ENCODE measurements around the gene USP20.
"Not testable (repeated sequence)": the region's sequence is repeated elsewhere in the genome, so short reads cannot be mapped to it uniquely, and the experiment has no call there.

The USP20 gene

DNA sequence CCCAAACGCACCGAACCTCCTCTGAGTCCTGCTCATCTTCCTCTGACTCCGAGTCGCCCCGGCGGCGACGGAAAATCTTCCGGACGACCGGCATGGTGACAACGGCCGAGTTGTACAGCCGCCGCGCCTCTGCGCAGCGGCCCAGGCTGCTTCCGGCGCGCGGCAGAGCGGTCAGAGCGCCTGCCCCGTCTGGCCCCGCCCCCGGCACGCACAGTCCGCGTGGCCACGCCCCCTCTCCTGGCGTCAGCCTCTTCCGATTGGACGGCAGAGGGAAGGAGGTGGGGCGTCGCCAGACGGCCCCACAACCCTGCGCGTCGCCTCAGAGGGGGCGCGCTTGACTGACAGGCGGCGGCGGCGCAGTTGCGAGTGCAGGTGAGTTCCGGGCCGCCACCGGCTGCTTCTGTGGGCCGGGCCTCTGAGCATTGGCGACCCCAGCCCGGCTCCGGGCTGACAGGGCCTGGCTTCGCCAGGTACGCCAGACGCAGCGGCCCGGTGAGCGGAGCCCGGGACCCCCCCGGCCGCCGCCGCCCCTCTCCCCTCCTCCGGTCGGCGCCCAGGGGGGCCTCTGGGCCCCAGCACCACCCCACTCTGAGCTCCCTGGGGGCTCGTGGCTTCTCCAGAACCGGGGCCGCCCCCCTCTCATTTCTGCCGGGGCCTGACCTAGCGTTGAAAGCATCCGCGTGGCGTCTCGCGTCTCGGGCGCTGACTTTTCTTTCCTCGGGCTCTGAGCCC is at the start of gene USP20, which contains the start of gene C9orf78:
TSS of gene USP20 (plus strand) at position 331 of the 732 bp plus-strand sequence. CDS start 17,098 bp downstream, outside the sequence.
TSS of gene C9orf78 (minus strand) at position 148 of the 732 bp plus-strand sequence. CDS start at position 94, 54 bp downstream.
- DNase-seq, result peak; percentile 93
- in situ Hi-C loops (cut with MboI; ENCODE audit: low pct_unique_long_range_greater_than_20kb, low sequenced_read_pairs), result no loop called here

DNA sequence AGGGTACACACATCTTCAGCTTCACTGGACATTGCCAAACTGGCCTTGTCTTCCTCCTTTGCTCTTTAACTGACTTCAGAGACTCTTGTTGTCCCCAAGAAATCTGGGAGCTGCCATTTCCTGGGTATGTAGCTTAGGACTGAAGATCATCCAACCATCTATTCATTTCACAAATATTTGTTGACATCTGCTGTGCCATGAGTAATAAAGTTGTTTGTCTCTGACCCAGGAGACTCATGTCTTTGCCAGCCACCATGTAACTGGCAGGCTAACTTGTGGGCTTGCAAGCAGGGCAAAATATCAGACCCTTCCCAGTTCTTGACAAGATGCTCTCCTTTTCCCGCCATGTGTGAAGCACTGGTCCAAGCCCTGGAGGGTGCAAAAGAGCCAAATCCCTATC is 49.4 kb upstream of the USP20 start:
- in situ Hi-C loops (cut with MboI; ENCODE audit: low pct_unique_long_range_greater_than_20kb, low sequenced_read_pairs), result loop anchor here (25.0 kb wide), 1 partner anchor 649 kb away; no protein-coding TSS in a partner anchor
- DNase-seq, result no peak

DNA sequence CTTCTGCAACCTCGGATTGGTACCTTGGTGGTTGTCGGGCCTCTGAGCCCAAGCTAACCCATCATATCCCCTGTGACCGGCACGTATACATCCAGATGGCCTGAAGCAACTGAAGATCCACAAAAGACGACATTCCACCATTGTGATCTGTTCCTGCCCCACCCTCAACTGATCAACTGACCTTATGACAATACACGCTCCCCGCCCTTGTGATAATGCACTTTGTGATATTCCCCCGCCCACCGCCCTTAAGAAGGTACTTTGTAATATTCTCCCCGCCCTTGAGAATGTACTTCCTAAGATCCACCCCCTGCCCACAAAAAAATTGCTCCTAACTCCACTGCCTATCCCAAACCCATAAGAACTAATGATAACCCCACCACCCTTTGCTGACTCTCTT is 48.8 kb upstream of the USP20 start:
- in situ Hi-C loops (cut with MboI; ENCODE audit: low pct_unique_long_range_greater_than_20kb, low sequenced_read_pairs), result loop anchor here (25.0 kb wide), 1 partner anchor 649 kb away; no protein-coding TSS in a partner anchor
- DNase-seq, result no peak

DNA sequence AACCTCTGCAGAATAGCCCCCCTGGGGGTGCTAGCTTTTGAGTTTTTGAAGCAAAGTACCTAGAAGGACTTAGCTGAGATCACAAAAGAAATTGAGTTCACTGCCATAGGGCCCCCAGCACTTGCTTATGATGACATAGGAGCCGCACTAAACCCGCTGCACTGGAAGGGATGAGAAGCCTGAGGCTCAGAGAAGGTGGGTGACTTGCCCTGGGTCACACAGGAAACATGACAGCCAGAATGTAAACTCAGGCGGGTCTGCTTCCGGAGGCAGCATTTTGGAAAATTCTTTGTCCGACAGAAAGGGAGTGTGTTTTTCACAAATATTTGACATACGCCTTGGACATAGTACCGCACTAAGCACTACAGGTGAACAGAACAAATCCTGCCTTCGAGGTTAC is 40.7 kb upstream of the USP20 start:
- in situ Hi-C loops (cut with MboI; ENCODE audit: low pct_unique_long_range_greater_than_20kb, low sequenced_read_pairs), result loop anchor here (25.0 kb wide), 1 partner anchor 657 kb away; no protein-coding TSS in a partner anchor
- DNase-seq, result no peak

DNA sequence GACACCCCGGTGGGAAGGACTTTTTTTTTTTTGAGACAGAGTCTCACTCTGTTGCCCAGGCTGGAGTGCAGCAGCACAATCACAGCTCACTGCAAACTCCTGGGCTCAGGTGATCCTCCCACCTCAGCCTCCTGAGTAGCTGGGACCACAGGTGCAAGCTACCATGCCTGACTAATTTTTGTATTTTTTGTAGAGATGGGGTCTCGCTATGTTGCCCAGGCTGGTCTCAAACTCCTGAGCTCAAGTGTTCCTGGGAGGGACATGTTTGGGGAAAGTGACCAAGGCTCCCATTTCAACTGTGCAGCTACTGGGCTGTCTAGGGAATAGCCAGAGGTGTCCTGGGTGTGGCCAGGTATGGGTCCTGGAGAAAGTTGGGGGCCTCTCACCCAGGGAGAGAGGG is 39.2 kb upstream of the USP20 start:
- in situ Hi-C loops (cut with MboI; ENCODE audit: low pct_unique_long_range_greater_than_20kb, low sequenced_read_pairs), result loop anchor here (25.0 kb wide), 1 partner anchor 659 kb away; no protein-coding TSS in a partner anchor
- not testable (repeated sequence) for DNase-seq

DNA sequence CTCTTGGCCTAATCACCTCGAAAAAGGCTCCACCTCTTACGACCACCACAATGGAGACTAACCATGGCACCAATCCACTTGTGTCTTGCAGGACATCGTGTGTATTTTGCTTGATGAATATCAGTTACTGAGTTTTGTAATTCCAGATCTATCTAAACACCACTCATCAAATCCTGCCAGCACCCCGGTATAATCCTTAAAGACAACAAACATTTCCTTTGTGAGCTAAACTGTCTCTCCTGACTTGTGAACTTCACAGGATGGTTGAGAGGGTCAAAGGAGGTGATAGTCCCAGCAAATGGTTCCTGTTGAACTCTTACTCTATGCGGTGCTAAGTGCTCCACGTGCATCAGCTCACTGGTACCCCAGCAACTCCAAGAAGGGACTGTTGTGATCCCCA is 36.3 kb upstream of the USP20 start:
- in situ Hi-C loops (cut with MboI; ENCODE audit: low pct_unique_long_range_greater_than_20kb, low sequenced_read_pairs), result loop anchor here (25.0 kb wide), 1 partner anchor 662 kb away; no protein-coding TSS in a partner anchor

DNA sequence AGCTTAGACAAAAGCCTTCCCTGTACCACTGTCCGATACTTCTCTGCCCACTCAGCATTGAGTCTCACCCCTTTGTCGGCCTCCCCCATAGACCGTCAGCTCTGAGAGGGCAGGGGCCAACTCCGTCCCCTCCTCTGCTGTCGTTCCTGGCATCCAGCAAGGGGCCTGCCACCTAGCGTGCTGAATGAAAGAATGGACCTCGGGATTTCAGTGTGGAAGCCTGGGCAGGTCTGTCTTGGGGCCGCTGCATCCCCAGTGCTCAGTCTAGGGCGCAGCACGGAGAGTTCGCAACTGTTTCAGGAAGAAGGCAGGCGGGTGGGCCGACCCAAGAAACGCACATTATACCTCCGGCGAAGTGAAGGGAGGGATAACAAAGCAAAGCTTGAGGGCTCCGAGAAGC is 33.8 kb upstream of the USP20 start:
- in situ Hi-C loops (cut with MboI; ENCODE audit: low pct_unique_long_range_greater_than_20kb, low sequenced_read_pairs), result no loop called here
- DNase-seq, result no peak

More for the DNA sequence above, 36.3 kb upstream of the USP20 start:
- DNase-seq, result no peak

DNA sequence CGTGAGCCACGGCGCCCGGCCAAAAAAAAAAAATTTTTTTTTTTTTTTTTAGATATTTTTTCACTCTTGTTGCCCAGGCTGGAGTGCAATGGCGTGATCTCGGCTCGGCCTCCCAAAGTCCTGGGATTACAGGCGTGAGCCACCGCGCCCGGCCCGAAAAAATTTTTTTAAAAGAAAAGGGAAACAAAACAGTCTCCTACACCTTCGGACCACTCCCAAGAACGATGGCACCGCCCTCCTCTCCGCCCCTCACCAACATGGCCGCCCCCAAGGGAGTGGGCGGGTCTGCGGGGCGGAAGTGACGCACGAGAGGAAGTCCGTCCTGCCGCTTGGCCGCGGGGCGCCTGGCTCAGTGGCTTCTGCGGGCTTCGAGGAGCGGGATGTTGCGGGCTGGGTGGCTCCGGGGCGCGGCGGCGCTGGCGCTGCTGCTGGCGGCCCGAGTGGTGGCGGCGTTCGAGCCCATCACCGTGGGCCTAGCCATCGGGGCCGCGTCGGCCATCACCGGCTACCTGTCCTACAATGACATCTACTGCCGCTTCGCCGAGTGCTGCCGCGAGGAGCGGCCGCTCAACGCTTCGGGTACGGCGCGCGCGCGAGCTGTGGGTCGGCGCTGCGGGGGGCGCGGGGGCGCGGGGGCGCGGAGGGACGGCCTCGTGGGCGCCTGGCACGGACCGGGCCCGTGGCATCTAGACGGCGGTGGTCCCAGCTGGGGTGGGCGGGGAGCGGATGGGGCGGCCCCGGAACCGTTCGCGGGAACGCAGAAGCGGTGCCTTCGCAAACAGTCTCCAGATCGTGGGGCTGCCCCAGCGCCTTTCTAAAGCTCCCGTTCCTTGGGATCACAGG is 32.2 kb upstream of the USP20 start, which contains the start of gene TOR1B:
TSS of gene TOR1B (plus strand) at position 352 of the 843 bp plus-strand sequence. CDS start at position 381, 29 bp downstream.
- peak; percentile 96 for DNase-seq
- in situ Hi-C loops (cut with MboI; ENCODE audit: low pct_unique_long_range_greater_than_20kb, low sequenced_read_pairs), result no loop called here

DNA sequence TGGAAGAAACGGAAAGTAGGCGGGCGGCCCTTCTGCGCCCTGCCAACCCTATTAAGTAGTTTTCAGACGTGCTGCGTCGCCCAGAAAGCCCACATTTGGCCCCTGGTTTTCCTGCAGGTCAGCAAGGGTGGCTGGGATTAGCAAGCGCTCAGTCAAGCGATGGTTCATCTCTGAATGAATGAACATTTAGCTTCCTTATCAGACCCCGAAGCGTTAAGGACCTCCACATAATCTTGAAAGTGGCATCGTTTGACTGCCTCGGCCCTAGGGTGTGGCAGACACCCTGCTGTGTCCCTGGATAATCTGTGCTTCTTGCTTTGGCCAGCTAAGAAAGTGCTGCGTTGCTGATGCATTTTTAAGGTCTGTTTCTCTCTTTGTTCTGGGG is 31.6 kb upstream of the USP20 start:
- in situ Hi-C loops (cut with MboI; ENCODE audit: low pct_unique_long_range_greater_than_20kb, low sequenced_read_pairs), result no loop called here
- DNase-seq, result peak; percentile 38

DNA sequence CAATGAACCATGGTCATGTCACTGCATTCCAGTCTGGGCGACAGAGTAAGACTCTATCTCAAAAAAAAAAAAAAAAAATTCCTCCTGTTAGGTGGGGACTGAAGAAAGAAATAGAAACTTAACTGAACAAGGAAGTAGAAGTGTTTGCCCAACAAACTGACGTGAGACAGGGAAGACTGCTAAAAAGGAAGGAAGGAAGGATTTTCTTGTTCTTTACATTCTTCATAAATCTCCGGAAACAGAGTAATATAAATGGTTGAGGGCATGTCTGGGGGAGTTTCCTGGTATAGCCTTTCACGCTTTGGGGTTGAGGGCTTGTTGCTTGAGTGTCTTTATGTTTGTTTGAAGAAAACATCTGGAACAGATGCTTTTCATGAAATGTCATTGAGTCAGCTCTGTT is 29.2 kb upstream of the USP20 start:
- in situ Hi-C loops (cut with MboI; ENCODE audit: low pct_unique_long_range_greater_than_20kb, low sequenced_read_pairs), result no loop called here
- DNase-seq, result peak; percentile 96

DNA sequence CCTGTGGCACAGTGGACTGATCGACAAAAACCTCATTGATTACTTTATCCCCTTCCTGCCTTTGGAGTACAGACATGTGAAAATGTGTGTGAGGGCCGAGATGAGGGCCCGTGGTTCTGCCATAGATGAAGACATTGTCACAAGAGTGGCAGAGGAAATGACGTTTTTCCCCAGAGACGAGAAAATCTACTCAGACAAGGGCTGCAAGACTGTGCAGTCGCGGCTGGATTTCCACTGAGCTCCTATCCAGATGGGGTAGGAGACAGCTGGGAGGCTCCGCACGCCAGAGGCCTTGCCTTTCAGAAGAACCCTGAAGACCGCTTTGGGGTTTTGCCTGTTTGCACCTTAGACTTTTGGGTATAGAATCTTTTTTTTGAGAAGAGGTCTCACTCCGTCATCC is 25.9 kb upstream of the USP20 start:
- in situ Hi-C loops (cut with MboI; ENCODE audit: low pct_unique_long_range_greater_than_20kb, low sequenced_read_pairs), result no loop called here
- no peak for DNase-seq

DNA sequence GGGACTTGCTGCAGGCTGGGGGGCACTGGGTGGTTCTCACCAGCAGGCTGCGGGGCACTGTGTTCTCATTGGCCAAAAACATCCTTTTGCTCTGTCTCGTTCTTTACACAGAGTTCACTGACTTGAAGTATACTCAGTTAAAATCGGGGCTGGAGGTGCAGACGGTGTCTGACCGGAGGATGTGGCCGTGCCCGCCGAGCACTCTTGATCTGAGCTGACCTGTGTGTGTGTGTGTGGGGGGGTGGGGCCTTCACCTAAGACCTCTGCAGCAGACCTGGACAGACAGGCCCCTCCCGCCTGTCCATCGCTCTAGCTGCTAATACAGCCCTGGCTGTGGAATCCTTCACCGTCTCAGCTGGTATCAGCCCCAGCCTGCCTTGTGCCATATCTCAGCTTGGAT is 25.1 kb upstream of the USP20 start:
- in situ Hi-C loops (cut with MboI; ENCODE audit: low pct_unique_long_range_greater_than_20kb, low sequenced_read_pairs), result no loop called here
- no peak for DNase-seq

DNA sequence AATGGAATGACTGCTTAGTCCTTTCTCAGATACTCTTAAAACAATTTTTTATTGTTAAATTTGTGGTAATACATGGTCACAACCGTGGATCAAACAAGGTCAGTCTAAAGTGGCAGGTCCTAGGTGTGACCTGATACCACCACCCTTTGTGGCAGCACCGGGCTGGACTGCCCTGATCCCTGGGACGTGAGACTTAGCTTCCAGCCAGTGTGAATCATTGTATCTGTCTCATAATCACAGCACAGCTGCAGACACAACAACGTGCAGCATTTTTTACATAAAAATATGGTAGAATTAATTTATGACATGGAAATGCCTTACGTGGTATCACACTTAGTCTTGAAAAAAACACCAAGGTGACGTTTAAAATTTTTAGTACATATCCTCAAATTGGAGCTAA is 24.5 kb upstream of the USP20 start:
- in situ Hi-C loops (cut with MboI; ENCODE audit: low pct_unique_long_range_greater_than_20kb, low sequenced_read_pairs), result no loop called here
- DNase-seq, result no peak

DNA sequence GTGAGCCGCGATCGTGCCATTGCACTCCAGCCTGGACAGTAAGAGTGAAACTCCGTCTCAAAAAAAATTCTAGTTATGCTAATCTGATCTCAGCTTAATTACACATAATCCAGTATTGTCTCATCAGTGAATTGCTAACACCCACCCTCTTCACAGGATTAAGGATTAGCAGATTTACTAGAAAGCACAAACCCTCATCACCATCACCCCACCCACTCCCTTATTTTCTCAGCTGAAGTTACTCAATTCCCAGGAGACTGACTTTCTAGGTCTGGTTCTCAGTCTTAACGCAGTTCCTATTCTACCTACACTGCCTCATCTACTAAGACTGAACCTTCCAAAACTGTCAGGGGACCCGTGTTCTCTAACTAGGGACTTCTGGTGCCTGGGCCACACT is 23.3 kb upstream of the USP20 start:
- in situ Hi-C loops (cut with MboI; ENCODE audit: low pct_unique_long_range_greater_than_20kb, low sequenced_read_pairs), result no loop called here

DNA sequence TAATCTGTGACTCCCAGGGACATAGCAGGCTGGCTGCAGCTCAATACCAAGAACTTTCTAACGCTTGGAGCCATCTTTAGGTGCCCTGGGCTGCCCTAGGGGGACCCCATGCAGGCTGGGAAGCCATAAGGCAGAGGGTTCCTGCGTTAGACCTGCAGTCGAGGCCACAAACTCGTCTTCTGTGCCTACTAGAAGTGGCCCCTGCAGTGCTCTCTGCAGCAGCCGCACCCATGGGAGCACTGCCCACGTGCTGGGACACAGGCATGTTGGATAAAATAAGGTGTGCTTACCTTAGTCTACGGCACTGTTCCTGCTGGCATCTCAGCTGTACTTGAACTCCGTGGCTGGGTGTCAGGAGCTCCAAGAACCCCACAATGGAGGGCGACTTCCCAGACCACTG is 22.9 kb upstream of the USP20 start:
- in situ Hi-C loops (cut with MboI; ENCODE audit: low pct_unique_long_range_greater_than_20kb, low sequenced_read_pairs), result no loop called here
- DNase-seq, result no peak

More for the DNA sequence above, 23.3 kb upstream of the USP20 start:
- DNase-seq, result no peak

DNA sequence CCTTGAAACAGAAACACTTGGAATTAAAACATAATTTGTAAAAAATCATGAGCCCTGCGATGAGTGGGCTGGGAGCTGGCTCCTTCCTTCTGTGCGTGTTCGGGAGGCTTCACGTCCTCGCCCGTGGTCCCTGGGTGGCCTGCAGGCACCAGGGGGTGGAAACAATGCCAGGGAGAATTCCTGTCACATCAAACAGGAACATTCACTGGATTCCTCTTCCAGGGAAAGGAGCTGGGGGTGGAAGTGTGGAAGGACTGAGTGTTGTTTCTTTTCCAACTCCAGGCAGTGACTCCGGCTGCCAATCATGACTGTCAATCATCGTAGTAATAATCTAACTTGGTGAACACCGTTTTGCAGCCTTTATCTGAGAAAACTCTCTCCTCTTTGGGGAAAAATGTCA is 21.6 kb upstream of the USP20 start:
- no peak for DNase-seq
- in situ Hi-C loops (cut with MboI; ENCODE audit: low pct_unique_long_range_greater_than_20kb, low sequenced_read_pairs), result no loop called here

DNA sequence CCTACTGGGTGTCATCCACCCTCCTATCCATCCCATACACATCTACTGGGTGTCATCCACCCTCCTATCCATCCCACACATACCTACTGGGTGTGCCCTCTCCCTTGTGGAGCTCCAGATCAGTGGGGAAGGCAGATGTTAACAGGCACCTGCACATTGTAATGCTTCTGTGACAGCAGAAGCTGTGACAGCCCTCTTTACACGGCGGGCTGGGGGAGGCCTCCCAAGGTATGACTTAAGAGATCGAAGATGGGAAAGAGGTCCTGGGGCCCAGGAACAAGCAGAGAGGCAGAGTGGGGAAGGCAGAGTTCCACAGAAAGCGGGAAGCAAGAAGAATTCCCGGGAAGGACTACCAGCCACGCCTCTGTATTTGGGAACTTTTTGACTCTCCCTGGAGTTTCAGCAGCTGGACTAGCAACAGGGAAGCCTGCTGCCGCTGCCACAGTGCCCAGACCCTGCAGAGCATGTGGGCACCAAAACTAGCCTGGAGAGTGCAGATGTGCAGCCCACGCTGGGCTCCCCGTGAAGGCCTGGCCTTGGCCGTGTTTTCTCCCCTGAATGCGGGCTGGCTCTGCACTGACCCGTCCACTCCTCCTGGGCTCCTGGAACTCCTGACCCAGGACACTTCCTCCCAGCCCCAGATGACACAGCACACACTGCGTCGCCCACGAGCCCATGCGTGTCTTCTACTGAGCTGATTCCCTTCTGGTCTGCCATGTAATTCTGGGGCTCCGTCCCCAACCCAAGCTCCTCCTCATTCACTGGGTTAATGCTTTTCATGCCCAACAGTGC is 20.6 kb upstream of the USP20 start:
- in situ Hi-C loops (cut with MboI; ENCODE audit: low pct_unique_long_range_greater_than_20kb, low sequenced_read_pairs), result no loop called here
- no peak for DNase-seq

DNA sequence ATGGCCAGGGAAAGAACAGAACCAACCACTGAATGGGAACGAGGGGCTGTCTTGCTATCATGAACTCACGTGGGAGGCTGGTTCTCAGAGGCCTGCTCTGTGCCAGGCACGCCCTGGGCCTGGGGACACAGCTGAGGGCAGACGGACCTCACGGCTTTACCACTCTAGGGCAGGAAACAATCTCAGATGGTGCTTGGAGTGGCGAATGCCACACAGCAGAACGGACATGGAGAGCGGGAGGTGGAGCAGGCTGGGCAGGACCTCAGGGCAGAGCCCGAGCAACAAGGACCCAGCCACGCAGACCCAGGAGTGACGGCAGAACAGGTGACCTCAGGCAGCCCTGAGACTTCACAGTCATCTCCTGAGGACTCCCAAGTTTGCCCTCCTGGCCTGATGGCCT is 20.0 kb upstream of the USP20 start:
- DNase-seq, result no peak
- in situ Hi-C loops (cut with MboI; ENCODE audit: low pct_unique_long_range_greater_than_20kb, low sequenced_read_pairs), result no loop called here

Data from KBM-7 (cell line).